GM18505 (cell line): ENCODE measurements around the gene LLGL1.

Experiments
- ATAC-seq: cut with Tn5 transposase; IDR thresholded peaks from one replicate; pipeline ENCODE4 v1.9.1; 2021; ENCODE audit not compliant: unreplicated experiment
- POLR2A ChIP-seq: IDR thresholded peaks from 4 replicates; pipeline ENCODE4 v1.6.1; 2011; ENCODE audit warnings: borderline replicate concordance; ENCODE audit not compliant: insufficient read depth, insufficient read length; ENCODE audit errors: extremely low read depth

LLGL1 gene

DNA sequence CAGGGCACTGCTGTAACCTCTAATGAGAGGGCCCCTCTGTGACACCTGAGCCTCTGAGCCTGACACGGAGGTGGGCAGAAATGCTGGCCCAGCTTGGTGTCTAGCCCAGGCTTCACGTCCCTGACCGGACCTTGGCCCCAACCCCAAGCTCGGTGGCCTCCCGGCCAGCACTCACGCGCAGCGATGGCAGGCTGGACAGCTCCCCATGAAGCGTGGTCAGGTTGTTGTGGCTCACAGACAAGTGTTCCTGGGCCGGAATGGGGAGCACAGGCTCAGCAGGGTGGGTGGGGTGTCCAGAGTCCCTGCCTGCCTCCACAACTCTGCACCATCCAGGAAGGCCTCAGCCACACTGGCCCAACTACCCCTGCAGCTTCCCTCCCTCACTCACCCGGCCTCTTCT lies 30.9 kb downstream of the LLGL1 start:
- ATAC-seq = no peak

DNA sequence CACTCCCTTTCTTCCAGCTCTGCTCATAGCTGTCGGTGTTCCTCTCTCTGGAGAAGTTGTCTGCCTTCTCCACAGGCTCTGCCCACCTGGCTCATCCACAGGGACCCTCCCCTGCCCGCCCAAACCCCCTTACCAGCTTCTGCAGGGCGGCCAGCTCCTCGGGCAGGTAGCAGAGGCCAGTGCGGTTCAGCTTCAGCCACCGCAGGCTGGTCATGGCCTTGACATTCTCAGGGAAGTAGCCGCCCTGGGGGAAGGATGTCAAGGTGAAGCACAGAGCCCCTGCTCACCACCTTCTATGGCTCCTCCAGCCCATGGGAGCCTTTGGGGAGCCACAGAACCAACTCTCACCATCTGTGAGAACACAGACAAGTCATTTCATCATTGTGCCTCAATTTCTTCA lies 31.3 kb downstream of the LLGL1 start:
- no peak for ATAC-seq
- no peak for TF ChIP-seq POLR2A

More for the DNA sequence above, 30.9 kb downstream of the LLGL1 start:
- TF ChIP-seq POLR2A = no peak

DNA sequence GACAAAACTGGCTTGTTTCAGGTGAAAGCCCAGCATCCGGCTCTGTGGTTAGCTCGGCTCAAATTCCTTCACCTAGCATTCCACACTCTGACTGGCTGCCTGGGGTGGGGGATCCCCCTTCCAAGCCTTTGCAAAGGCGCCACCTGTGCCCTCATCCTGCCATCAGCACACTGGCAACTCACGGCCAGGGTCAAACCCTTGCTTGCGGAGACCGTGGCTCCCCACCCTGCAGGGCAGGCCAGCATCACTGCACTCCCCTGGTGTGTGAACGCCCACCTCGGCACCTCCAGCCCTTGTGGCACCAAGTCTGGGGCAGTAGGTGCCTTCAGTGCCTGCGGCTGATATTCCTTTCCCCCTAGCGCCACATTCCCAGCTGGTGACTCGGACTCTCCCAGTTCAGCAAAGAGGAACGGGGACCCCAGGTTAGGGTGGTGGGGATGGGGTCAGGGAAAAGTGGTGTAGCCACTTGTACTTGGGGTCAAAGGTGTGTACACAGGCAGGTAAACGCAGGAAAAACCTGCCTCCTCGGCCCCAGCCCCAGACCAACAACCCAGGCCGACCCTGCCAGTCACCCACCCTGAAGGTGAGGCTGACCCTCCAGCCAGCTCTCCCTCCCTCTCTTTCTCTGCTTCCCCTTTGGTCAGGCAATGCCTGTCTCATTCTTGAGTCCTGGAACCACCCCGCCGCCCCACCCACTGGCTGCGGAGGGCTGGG lies 32.0 kb downstream of the LLGL1 start:
- ATAC-seq = no peak

DNA sequence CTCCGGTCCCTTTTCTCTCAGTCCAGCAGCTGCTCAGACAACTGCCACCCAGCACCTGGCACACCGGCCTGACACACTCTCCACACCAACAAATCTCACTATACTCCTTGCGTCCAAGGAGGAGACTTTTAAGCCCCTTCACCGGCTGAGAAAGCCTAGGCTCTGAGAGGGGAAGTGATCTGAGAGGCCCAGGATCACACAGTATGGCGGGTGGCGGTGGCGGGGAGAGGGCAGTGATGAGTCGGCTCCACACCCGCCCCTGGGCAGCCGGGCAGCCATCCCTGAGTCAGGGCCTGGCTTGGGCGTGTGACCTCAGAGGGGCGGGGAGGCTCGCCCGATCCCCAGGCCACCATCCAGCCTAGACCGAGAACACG lies 32.5 kb downstream of the LLGL1 start:
- ATAC-seq = no peak
- TF ChIP-seq POLR2A = peak; percentile 59

More for the DNA sequence above, 32.0 kb downstream of the LLGL1 start:
- TF ChIP-seq POLR2A = no peak

DNA sequence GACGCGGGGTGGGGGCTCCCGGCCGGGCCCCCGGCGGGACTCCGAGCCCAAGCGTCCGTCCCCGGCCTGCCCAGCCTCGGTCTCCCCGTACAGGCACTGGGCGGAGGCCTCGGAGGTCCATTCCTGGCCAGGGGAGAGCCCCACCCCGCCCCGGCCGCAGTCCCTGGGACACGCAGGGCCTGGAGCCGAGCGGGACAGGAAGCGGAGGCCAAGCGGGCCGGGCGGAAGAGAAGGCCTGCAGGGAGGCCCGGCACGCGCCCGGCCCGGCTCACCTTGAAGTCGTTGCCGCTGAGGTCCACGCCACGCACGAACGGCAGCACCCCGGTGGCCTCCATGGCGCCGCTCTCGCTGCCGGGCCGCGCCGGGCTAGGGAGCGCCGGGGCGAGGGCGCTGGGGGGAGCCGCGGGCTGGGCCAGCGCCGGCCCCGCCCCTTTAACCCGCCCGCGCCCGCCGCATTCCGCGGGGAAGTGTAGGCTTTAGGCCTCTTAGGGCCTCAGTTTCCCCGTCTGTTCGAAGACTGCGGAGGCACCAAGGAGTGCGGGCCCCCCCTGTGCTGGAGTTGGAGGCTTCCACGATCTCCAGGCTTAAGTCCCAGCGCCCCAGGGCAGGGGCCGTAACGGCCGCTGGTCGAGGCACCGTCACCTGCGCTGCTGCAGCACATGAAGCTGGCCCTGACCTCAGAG lies 33.1 kb downstream of the LLGL1 start, which contains the start of gene FLII:
FLII (minus strand) TSS at position 383 of the 683 bp plus-strand sequence; CDS start at position 335, 48 bp downstream.
- TF ChIP-seq POLR2A = peak; percentile 59
- ATAC-seq = no peak

DNA sequence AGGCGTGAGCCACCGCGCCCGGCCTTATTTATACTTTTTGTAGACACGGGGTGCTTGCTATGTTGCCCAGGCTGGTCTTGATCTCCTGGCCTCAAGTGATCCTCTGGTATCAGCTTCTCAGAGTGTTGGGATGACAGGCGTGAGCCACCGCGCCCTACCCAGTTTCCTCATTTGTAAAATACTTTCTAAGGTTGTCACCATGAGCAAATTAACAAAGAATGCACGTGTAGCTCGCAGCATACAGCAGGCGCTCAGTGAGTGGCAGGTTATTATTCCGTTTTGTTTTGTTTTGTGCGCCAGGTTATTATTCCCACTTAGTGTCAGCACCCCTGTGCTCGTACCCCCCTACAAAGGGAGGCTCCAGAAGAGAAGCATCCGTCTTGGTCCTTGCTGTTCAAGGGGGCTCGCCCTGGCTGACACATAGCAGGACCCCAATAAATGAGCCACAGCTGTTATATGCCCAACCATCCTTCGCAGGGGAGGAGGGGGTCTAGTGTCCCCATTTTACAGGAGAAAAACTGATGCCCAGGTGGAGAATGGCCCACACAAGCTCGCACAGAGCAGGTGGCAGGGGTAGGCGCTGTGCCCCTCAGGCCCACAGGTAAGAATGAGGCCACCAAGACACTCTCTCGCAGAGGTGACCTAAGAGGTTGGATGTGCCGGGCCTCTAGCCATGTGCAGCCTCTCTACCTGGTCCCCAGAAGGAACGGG lies 34.3 kb downstream of the LLGL1 start:
- TF ChIP-seq POLR2A = no peak
- no peak for ATAC-seq

DNA sequence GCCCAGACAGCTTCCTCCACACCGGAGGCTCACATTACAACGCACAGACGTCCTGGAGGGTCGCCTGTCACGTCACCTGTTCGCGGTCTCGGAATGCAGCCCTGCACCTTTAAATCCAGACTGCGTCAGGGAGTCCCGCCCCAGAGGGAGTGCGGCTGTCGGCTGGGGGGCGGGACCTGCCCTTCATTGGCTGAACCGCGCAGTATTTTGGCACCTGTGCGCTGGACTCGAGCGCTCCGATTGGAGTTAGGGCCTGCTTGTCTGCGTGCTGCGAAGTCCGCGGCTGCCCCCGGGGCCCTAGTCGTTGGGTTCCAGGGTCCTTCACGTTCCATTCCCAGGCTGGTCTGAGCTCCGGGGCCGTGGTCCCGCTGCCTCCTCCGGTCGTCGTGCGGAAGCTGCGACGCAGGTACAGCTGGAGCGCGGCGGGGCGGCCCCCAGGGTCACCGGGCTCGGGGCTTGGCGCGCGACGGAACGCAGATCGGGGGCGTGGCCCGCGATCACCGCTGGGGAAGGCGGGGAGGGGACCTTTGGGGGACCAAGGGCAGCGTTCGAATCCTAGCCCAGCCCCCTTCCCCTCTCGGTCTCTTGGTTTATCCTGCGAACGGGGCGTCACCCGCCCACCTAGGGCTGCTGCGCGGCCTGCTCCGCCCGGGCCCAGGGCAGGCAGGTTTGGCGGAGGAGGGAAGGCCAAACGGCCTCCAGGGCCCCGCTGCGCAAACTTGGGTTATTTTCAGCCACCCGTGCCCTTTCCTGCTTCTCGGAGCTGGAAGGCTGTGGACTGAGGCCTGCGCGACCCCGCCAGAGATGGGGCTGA lies 35.1 kb downstream of the LLGL1 start, which contains the start of gene MIEF2:
MIEF2 (plus strand) TSS at position 331 of the 814 bp plus-strand sequence. CDS start 2,059 bp downstream, outside the sequence.
- TF ChIP-seq POLR2A = peak; percentile 49
- ATAC-seq = peak; percentile 70

DNA sequence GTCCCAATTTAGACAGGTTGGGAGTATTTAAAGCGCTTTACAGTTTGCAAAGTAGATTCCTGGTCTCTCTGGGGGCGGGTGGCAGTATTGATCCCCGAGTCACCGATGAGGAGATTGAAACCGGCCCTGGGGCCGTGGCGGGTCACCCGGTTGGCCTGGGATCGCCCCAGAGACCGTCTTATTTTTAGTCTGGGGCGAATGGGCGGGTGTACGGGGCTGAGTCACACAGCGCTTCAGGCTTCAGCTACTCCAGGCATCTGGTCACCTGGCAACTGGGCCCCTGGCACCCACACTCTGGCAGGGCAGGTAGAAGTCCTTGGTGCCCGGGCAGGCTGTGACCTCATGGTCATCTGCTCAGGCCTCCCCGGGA lies 35.7 kb downstream of the LLGL1 start:
- ATAC-seq = no peak
- TF ChIP-seq POLR2A = no peak

DNA sequence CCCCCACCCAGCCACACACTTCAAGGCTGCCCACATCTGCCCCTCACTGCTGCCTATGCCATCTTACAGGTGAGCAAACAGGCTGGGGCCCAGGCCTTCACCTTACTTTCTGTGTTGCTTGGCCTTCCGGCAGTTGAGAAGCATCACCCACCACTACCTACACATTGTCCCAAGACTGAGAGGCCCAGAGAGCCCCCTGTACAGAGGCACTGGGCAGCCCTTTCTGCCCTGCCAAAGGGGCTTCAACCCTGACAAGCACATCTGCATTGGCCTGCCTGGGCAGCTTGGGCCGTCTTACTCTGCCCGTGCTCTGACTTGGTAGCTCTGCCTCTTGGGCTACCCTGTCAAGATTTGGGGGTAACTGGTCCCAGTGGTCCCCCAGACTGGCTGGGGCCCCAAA lies 36.2 kb downstream of the LLGL1 start:
- no peak for ATAC-seq
- TF ChIP-seq POLR2A = no peak

DNA sequence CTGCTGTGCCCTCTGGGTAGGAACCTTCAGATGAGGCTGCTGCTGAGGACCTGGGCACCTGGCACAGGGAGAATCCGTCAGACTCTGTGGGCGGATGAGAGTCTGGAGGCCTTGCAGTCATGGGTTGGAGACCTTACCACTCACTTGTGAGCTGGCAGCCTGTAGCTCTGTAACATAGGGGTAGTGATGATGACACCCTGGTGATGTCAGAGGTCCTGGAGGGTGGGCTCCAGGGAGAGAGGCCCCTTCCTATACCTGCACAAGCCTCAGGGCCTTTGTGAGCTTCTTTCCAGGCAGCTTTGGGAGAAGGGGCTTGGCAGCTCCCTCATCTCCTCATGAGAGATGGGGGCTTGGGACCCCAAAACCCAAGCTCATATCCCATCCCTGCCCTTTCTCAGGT lies 36.7 kb downstream of the LLGL1 start:
- no peak for TF ChIP-seq POLR2A

DNA sequence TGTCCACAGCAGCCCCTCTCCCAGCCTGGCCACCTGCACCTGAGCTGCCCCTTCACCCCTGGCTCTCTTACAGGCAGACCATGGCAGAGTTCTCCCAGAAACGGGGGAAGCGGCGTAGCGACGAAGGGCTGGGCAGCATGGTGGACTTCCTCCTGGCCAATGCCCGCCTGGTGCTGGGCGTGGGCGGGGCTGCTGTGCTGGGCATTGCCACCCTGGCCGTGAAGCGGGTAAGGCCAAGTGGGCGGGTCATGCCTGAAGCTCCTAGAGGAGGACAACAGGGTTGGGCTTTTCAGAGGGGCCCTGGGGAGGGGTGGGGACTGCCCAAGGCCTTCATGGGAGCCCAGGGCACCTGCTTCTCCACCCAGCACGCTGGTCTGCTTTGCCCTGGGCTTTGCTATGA lies 37.2 kb downstream of the LLGL1 start:
- TF ChIP-seq POLR2A = no peak
- no peak for ATAC-seq

More for the DNA sequence above, 36.7 kb downstream of the LLGL1 start:
- ATAC-seq = no peak

DNA sequence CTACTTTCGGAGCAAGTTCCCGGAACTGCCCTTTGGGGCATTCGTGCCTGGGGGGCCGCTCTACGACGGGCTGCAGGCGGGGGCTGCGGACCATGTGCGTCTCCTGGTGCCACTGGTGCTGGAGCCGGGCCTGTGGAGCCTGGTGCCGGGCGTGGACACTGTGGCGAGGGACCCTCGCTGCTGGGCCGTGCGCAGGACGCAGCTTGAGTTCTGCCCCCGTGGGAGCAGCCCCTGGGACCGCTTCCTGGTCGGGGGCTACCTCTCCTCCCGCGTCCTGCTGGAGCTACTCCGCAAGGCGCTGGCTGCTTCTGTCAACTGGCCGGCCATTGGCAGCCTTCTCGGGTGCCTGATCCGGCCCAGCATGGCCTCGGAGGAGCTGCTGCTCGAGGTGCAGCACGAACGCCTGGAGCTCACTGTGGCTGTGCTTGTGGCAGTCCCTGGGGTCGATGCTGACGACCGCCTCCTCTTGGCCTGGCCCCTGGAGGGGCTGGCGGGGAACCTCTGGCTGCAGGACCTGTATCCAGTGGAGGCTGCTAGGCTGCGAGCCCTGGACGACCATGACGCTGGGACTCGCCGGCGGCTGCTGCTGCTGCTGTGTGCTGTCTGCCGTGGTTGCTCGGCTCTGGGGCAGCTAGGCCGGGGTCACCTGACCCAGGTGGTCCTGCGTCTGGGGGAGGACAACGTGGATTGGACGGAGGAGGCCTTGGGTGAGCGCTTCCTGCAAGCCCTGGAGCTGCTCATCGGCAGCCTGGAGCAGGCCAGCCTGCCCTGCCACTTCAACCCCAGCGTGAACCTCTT lies 38.6 kb downstream of the LLGL1 start:
- no peak for ATAC-seq
- no peak for TF ChIP-seq POLR2A
